ENCODE results near the gene RIC3. TPM values are rescaled to one million over a fixed set of nuclear protein-coding genes. Genes with fewer than 3 reads are reported as not detected.
"Not testable (repeated sequence)": the region's sequence is repeated elsewhere in the genome, so short reads cannot be mapped to it uniquely, and the experiment has no call there.

Gene RIC3
- total RNA-seq, 1 donor from 2014 or later, result 0.52 TPM

- Histone ChIP-seq H3K27ac (ENCODE audit: low read depth, low read length) (no peak overlapping the region), H3K9ac (ENCODE audit: low read depth in 1 of 3, low read length in 3 of 3) (no peak overlapping the region), H3K9me3 (ENCODE audit: control insufficient read depth in 3 of 3, low read length in 3 of 3) (no peaks in the 10 kb centered on the region), H3K36me3 (ENCODE audit: control insufficient read depth in 3 of 3, insufficient read depth in 3 of 3, low read length in 3 of 3) (no peaks in the 10 kb centered on the region), H3K4me1 (ENCODE audit: control insufficient read depth in 3 of 3, insufficient read depth in 3 of 3, low read length in 3 of 3) (peaks cover 0 to 5% (median 0%) of the 10 kb centered on the region in 3 donors), H3K4me3 (ENCODE audit: low read length in 3 of 3) (no peak overlapping the region), H3K27me3 (ENCODE audit: control insufficient read depth in 3 of 3, insufficient read depth in 3 of 3, low read length in 3 of 3) (peaks cover 8 to 16% (median 13%) of the 10 kb centered on the region in 3 donors)
Observed at GRCh38 chr11:8192016-8192895, 23.4 kb upstream of the RIC3 start.

DNA sequence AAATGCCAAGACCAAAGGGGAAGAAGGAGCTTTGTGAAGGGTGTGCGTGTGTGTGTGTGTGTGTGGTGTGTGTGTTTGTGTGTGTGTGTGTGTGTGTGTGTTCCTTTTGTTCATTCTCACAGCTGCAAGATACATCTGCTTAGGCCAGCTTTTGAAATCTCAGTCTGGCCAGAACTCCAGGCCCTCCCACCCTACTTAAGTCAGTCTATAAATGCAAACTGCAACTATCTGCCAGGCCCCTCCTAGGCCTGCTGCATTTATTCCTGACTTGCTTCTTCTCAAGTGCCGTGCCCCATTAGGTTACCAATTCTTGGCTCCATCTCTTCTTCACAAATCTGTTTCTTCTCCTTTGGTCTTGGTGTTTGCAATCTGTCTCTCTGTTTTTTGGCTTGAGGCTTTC, 21.6 kb upstream of the RIC3 start:
- peaks cover 0 to 5% (median 0%) of the 10 kb centered on the region in 3 donors for H3K4me1 ChIP-seq (ENCODE audit: control insufficient read depth in 3 of 3, insufficient read depth in 3 of 3, low read length in 3 of 3)
- H3K27ac ChIP-seq (ENCODE audit: low read depth, low read length), result no peak overlapping the region
- H3K9ac ChIP-seq (ENCODE audit: low read depth in 1 of 3, low read length in 3 of 3), result no peak overlapping the region
- H3K27me3 ChIP-seq (ENCODE audit: control insufficient read depth in 3 of 3, insufficient read depth in 3 of 3, low read length in 3 of 3), result peaks cover 7 to 12% (median 8%) of the 10 kb centered on the region in 3 donors
- no peaks in the 10 kb centered on the region for H3K36me3 ChIP-seq (ENCODE audit: control insufficient read depth in 3 of 3, insufficient read depth in 3 of 3, low read length in 3 of 3)
- H3K9me3 ChIP-seq (ENCODE audit: control insufficient read depth in 3 of 3, low read length in 3 of 3), result no peaks in the 10 kb centered on the region
- no peak overlapping the region for H3K4me3 ChIP-seq (ENCODE audit: low read length in 3 of 3)

- Histone ChIP-seq H3K4me1 (ENCODE audit: control insufficient read depth in 3 of 3, insufficient read depth in 3 of 3, low read length in 3 of 3) (no peaks in the 10 kb centered on the region), H3K9me3 (ENCODE audit: control insufficient read depth in 3 of 3, low read length in 3 of 3) (no peaks in the 10 kb centered on the region), H3K36me3 (ENCODE audit: control insufficient read depth in 3 of 3, insufficient read depth in 3 of 3, low read length in 3 of 3) (no peaks in the 10 kb centered on the region), H3K27ac (ENCODE audit: low read depth, low read length) (no peak overlapping the region), H3K4me3 (ENCODE audit: low read length in 3 of 3) (no peak overlapping the region), H3K9ac (ENCODE audit: low read depth in 1 of 3, low read length in 3 of 3) (no peak overlapping the region), H3K27me3 (ENCODE audit: control insufficient read depth in 3 of 3, insufficient read depth in 3 of 3, low read length in 3 of 3) (no peaks in the 10 kb centered on the region)
Observed at GRCh38 chr11:8186429-8186828, 17.6 kb upstream of the RIC3 start.

DNA sequence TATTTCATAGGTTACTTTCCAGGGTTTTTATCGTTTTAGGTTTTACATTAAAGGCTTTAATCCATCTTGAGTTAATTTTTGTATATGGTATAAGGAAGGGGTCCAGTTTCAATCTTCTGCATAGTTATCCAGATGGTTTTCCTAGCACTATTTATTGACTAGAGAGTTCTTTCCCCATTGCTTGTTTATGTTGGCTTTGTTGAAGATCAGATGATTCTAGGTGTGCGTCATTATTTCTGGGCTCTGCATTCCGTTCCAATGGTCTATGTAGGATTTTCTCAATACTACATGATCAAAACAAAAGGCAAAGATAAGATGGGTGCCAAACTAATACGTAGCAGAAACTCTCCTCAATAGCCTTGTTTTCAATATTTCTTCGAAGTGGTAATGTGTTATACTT, 14.3 kb upstream of the RIC3 start:
- no peak overlapping the region for H3K27ac ChIP-seq (ENCODE audit: low read depth, low read length)
- no peaks in the 10 kb centered on the region for H3K4me1 ChIP-seq (ENCODE audit: control insufficient read depth in 3 of 3, insufficient read depth in 3 of 3, low read length in 3 of 3)
- no peaks in the 10 kb centered on the region for H3K36me3 ChIP-seq (ENCODE audit: control insufficient read depth in 3 of 3, insufficient read depth in 3 of 3, low read length in 3 of 3)
- H3K27me3 ChIP-seq (ENCODE audit: control insufficient read depth in 3 of 3, insufficient read depth in 3 of 3, low read length in 3 of 3), result peaks cover 3 to 5% (median 4%) of the 10 kb centered on the region in 3 donors
- no peak overlapping the region for H3K4me3 ChIP-seq (ENCODE audit: low read length in 3 of 3)
- no peak overlapping the region for H3K9ac ChIP-seq (ENCODE audit: low read depth in 1 of 3, low read length in 3 of 3)
- no peaks in the 10 kb centered on the region for H3K9me3 ChIP-seq (ENCODE audit: control insufficient read depth in 3 of 3, low read length in 3 of 3)

- H3K4me3 ChIP-seq (ENCODE audit: low read length in 3 of 3), result no peak overlapping the region
- H3K36me3 ChIP-seq (ENCODE audit: control insufficient read depth in 3 of 3, insufficient read depth in 3 of 3, low read length in 3 of 3), result no peaks in the 10 kb centered on the region
- H3K27me3 ChIP-seq (ENCODE audit: control insufficient read depth in 3 of 3, insufficient read depth in 3 of 3, low read length in 3 of 3), result peaks cover 3 to 14% (median 4%) of the 10 kb centered on the region in 3 donors
- no peaks in the 10 kb centered on the region for H3K4me1 ChIP-seq (ENCODE audit: control insufficient read depth in 3 of 3, insufficient read depth in 3 of 3, low read length in 3 of 3)
- H3K9ac ChIP-seq (ENCODE audit: low read depth in 1 of 3, low read length in 3 of 3), result no peak overlapping the region
- no peaks in the 10 kb centered on the region for H3K9me3 ChIP-seq (ENCODE audit: control insufficient read depth in 3 of 3, low read length in 3 of 3)
- no peak overlapping the region for H3K27ac ChIP-seq (ENCODE audit: low read depth, low read length)
Observed at GRCh38 chr11:8180469-8180868, 11.6 kb upstream of the RIC3 start.

GRCh38 chr11:8178297-8178696, 9.5 kb upstream of the RIC3 start:
- Histone ChIP-seq H3K27ac (ENCODE audit: low read depth, low read length) (no peak overlapping the region), H3K4me1 (ENCODE audit: control insufficient read depth in 3 of 3, insufficient read depth in 3 of 3, low read length in 3 of 3) (no peaks in the 10 kb centered on the region), H3K9ac (ENCODE audit: low read depth in 1 of 3, low read length in 3 of 3) (no peak overlapping the region), H3K4me3 (ENCODE audit: low read length in 3 of 3) (no peak overlapping the region), H3K36me3 (ENCODE audit: control insufficient read depth in 3 of 3, insufficient read depth in 3 of 3, low read length in 3 of 3) (no peaks in the 10 kb centered on the region), H3K9me3 (ENCODE audit: control insufficient read depth in 3 of 3, low read length in 3 of 3) (no peaks in the 10 kb centered on the region), H3K27me3 (ENCODE audit: control insufficient read depth in 3 of 3, insufficient read depth in 3 of 3, low read length in 3 of 3) (peaks cover 4 to 14% (median 7%) of the 10 kb centered on the region in 3 donors)

DNA sequence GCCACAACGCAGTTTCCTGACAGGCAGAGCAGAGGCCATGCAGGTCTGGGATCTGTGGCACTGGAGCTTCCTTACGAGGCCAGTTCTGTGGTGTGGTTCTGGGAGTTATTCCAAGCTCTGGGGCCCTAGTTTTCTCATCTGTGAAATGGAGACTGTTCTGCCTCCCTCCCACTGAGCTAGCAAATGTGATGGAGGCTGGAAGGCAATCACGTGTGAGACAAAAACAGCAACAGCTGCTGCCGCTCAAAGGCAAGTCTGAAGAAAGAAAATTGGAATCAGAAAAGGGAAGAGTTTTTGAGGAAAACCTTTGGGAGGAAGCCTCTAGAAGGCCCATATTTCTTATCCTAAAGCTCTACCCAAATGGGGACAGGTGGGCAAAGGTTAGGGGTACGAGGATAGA, 8.3 kb upstream of the RIC3 start:
- H3K4me3 ChIP-seq (ENCODE audit: low read length in 3 of 3), result no peak overlapping the region
- H3K27me3 ChIP-seq (ENCODE audit: control insufficient read depth in 3 of 3, insufficient read depth in 3 of 3, low read length in 3 of 3), result peaks cover 4 to 14% (median 7%) of the 10 kb centered on the region in 3 donors
- H3K9me3 ChIP-seq (ENCODE audit: control insufficient read depth in 3 of 3, low read length in 3 of 3), result no peaks in the 10 kb centered on the region
- no peaks in the 10 kb centered on the region for H3K4me1 ChIP-seq (ENCODE audit: control insufficient read depth in 3 of 3, insufficient read depth in 3 of 3, low read length in 3 of 3)
- H3K27ac ChIP-seq (ENCODE audit: low read depth, low read length), result no peak overlapping the region
- H3K36me3 ChIP-seq (ENCODE audit: control insufficient read depth in 3 of 3, insufficient read depth in 3 of 3, low read length in 3 of 3), result no peaks in the 10 kb centered on the region
- no peak overlapping the region for H3K9ac ChIP-seq (ENCODE audit: low read depth in 1 of 3, low read length in 3 of 3)

DNA sequence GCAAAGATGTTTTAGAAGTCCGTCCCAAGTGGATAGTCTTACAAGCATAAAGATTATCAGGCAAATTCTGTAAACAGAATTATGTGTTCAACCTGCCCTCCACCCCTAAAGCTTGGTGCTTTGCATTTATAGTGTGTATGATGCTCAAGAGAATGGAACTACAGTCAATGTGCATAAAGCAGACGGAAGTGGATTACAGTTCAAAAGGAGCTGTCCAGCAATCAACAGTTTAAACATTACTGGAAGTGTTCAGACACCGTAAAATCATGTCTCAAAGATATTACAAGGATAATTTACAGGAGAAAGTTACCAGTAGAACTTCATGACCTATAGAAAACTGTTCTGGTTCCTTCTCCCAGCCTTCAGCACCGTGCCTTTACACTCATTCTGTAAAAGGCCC, 1.0 kb downstream of the RIC3 start:
- Histone ChIP-seq H3K27me3 (ENCODE audit: control insufficient read depth in 3 of 3, insufficient read depth in 3 of 3, low read length in 3 of 3) (peaks cover 6 to 16% (median 9%) of the 10 kb centered on the region in 3 donors), H3K9me3 (ENCODE audit: control insufficient read depth in 3 of 3, low read length in 3 of 3) (no peaks in the 10 kb centered on the region), H3K36me3 (ENCODE audit: control insufficient read depth in 3 of 3, insufficient read depth in 3 of 3, low read length in 3 of 3) (no peaks in the 10 kb centered on the region), H3K4me1 (ENCODE audit: control insufficient read depth in 3 of 3, insufficient read depth in 3 of 3, low read length in 3 of 3) (peaks cover 6 to 9% (median 8%) of the 10 kb centered on the region in 3 donors), H3K27ac (ENCODE audit: low read depth, low read length) (no peak overlapping the region), H3K9ac (ENCODE audit: low read depth in 1 of 3, low read length in 3 of 3) (no peak overlapping the region), H3K4me3 (ENCODE audit: low read length in 3 of 3) (peak overlapping the region; percentile 70 to 92 (median 90))

GRCh38 chr11:8164746-8165145, 4.1 kb downstream of the RIC3 start:
- no peak overlapping the region for H3K9ac ChIP-seq (ENCODE audit: low read depth in 1 of 3, low read length in 3 of 3)
- no peaks in the 10 kb centered on the region for H3K9me3 ChIP-seq (ENCODE audit: control insufficient read depth in 3 of 3, low read length in 3 of 3)
- H3K27ac ChIP-seq (ENCODE audit: low read depth, low read length), result no peak overlapping the region
- H3K4me1 ChIP-seq (ENCODE audit: control insufficient read depth in 3 of 3, insufficient read depth in 3 of 3, low read length in 3 of 3), result peaks cover 6 to 14% (median 8%) of the 10 kb centered on the region in 3 donors
- no peaks in the 10 kb centered on the region for H3K36me3 ChIP-seq (ENCODE audit: control insufficient read depth in 3 of 3, insufficient read depth in 3 of 3, low read length in 3 of 3)
- H3K4me3 ChIP-seq (ENCODE audit: low read length in 3 of 3), result no peak overlapping the region
- H3K27me3 ChIP-seq (ENCODE audit: control insufficient read depth in 3 of 3, insufficient read depth in 3 of 3, low read length in 3 of 3), result peaks cover 4 to 12% (median 6%) of the 10 kb centered on the region in 3 donors

DNA sequence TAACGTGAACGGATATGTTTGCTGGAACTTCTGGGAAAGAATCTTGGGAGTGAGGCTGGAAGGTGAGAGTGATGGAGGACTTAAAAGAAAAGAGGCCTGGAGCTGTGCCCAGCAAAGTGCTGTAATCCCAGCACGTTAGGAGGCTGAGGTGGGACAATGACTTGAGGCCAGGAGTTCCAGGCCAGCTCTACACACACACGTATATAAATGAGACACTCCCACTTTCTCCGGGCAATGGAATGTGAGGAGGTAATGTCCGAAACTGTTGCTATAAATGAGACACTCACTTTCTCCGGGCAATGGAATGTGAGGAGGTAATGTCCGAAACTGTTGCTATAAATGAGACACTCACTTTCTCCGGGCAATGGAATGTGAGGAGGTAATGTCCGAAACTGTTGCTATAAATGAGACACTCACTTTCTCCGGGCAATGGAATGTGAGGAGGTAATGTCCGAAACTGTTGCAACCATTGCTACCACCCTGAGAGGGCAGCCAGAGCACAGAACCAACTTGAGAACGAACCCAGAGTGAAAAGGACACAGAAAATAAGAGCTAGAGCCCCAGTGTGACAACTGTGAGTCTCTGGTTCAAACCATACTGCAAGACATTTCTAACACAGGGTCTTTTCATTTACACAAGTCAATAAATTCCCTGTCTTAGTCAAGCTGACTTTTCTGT, 7.1 kb downstream of the RIC3 start:
- H3K27ac ChIP-seq (ENCODE audit: low read depth, low read length); H3K4me3 ChIP-seq (ENCODE audit: low read length in 3 of 3); H3K27me3 ChIP-seq (ENCODE audit: control insufficient read depth in 3 of 3, insufficient read depth in 3 of 3, low read length in 3 of 3); H3K9me3 ChIP-seq (ENCODE audit: control insufficient read depth in 3 of 3, low read length in 3 of 3); H3K9ac ChIP-seq (ENCODE audit: low read depth in 1 of 3, low read length in 3 of 3); H3K36me3 ChIP-seq (ENCODE audit: control insufficient read depth in 3 of 3, insufficient read depth in 3 of 3, low read length in 3 of 3): not testable (repeated sequence)
- H3K4me1 ChIP-seq (ENCODE audit: control insufficient read depth in 3 of 3, insufficient read depth in 3 of 3, low read length in 3 of 3), result peaks cover 0 to 18% (median 7%) of the 10 kb centered on the region in 3 donors

Data from skeletal muscle tissue (tissue), 4 donors.